ENCODE measurements around the gene ZBTB20.

DNA sequence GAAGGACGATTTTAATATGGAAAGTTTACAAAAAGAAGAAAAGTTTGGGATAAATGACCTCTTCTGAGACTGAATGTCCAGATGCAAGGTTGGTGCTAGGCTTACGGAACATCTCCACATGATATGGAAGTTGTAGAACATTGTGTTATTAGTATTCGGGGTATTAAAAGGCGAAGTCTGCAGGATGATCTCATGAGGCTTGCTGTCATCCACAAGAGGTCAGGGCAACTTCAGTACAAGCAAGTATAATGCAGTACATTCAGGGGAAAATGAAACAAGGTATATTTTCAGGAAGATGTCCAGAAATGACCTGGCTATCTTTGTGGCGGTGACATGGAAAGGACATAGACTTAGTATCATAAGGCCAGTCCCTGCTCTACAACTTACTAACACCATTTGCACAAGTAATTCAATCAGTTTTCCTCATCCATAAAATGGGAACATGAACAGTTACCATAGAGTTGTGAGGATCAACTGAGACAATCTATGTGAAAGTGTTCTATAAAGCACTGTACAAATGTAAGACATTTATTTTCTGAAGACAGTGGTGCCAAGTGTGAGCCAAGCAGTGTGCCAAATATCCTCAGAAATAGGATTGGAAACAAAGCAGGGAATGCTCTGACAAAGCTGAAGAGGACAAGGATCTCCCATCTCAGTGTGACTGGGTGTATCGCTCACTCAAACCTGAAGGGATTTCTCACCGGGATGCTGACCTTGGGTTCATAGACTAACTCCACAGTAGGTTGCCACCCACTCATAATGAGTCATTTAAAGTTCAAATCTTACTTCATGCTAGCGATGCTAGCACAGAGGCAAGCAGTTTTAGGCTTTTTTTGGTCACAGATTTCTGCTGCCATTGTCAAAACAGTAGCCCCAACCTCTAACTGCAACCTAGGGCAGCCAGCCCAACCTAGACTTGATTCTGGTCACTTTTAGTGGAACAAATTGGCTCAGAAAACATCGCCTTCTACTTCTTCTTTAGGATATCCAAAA lies 735.0 kb downstream of the ZBTB20 start:
- TF ChIP-seq, protein P1, sequence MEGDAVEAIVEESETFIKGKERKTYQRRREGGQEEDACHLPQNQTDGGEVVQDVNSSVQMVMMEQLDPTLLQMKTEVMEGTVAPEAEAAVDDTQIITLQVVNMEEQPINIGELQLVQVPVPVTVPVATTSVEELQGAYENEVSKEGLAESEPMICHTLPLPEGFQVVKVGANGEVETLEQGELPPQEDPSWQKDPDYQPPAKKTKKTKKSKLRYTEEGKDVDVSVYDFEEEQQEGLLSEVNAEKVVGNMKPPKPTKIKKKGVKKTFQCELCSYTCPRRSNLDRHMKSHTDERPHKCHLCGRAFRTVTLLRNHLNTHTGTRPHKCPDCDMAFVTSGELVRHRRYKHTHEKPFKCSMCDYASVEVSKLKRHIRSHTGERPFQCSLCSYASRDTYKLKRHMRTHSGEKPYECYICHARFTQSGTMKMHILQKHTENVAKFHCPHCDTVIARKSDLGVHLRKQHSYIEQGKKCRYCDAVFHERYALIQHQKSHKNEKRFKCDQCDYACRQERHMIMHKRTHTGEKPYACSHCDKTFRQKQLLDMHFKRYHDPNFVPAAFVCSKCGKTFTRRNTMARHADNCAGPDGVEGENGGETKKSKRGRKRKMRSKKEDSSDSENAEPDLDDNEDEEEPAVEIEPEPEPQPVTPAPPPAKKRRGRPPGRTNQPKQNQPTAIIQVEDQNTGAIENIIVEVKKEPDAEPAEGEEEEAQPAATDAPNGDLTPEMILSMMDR (IDR thresholded peaks at IDR 0.05; ENCODE audit: low read depth, low read length), result peak; percentile 53
- TF ChIP-seq EZH2phosphoT487 (IDR thresholded peaks at IDR 0.05; ENCODE audit: low read depth), result no peak

Measured in OCI-LY3 (cell line).